HT1080 (cell line): ENCODE data around the gene TERT. TPM values are rescaled to one million over a fixed set of nuclear protein-coding genes. Genes with fewer than 3 reads are reported as not detected.
"Not testable (repeated sequence)": the region's sequence is repeated elsewhere in the genome, so short reads cannot be mapped to it uniquely, and the experiment has no call there.

Experiments
- DNase-seq: peaks from one replicate; pipeline ENCODE4 v3.0.0-alpha.2; 2015; ENCODE audit warnings: low read depth
- total RNA-seq: library from RNA; depleted of rRNA; stranded (reverse); fragments of >200 nt; shearing (Covaris generic); gene quantifications from 2 replicates; pipeline ENCODE4 v1.2.3, GENCODE V29; 2014

The TERT gene
- total RNA-seq, 1 experiment from 2014 or later = 10.5 TPM

GRCh38 chr5:1297243-1297642 lies 2.4 kb upstream of the TERT start:
- no peak for DNase-seq

GRCh38 chr5:1295650-1296037 lies 776 bp upstream of the TERT start:
- DNase-seq = no peak

DNA sequence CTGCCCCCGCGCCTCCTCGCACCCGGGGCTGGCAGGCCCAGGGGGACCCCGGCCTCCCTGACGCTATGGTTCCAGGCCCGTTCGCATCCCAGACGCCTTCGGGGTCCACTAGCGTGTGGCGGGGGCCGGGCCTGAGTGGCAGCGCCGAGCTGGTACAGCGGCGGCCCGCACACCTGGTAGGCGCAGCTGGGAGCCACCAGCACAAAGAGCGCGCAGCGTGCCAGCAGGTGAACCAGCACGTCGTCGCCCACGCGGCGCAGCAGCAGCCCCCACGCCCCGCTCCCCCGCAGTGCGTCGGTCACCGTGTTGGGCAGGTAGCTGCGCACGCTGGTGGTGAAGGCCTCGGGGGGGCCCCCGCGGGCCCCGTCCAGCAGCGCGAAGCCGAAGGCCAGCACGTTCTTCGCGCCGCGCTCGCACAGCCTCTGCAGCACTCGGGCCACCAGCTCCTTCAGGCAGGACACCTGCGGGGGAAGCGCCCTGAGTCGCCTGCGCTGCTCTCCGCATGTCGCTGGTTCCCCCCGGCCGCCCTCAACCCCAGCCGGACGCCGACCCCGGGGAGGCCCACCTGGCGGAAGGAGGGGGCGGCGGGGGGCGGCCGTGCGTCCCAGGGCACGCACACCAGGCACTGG lies 548 bp downstream of the TERT start:
- DNase-seq = no peak

DNA sequence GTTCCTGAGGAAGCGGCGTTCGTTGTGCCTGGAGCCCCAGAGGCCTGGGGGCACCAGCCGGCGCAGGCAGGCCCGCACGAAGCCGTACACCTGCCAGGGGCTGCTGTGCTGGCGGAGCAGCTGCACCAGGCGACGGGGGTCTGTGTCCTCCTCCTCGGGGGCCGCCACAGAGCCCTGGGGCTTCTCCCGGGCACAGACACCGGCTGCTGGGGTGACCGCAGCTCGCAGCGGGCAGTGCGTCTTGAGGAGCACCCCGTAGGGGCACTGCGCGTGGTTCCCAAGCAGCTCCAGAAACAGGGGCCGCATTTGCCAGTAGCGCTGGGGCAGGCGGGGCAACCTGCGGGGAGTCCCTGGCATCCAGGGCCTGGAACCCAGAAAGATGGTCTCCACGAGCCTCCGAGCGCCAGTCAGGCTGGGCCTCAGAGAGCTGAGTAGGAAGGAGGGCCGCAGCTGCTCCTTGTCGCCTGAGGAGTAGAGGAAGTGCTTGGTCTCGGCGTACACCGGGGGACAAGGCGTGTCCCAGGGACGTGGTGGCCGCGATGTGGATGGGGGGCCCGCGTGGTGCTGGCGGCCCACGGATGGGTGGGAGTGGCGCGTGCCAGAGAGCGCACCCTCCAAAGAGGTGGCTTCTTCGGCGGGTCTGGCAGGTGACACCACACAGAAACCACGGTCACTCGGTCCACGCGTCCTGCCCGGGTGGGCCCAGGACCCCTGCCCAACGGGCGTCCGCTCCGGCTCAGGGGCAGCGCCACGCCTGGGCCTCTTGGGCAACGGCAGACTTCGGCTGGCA lies 1.3 kb downstream of the TERT start:
- no peak for DNase-seq

DNA sequence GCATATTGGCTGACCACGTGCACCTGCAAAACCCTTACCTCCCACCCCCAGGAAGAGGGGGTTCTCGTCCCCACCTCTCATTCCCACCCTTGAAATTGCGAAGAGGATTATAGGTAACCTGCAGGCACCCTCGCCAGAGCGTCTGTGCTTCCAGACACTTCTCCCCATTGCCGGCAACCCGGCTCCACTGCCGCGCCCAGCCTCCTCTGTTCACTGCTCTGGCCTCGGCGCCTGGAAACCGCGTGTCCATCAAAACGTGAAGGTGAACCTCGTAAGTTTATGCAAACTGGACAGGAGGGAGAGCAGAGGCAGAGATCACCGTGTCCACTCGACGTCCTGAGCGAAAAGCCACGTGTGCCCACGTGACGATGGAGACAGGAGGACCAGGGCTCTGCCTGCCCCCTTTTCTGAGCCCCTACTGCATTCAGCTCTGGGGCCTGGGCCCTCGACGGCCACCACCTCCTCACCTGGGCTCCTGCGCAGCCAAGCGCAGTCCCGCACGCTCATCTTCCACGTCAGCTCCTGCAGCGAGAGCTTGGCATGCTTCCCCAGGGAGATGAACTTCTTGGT lies 1.9 kb downstream of the TERT start:
- DNase-seq = no peak

DNA sequence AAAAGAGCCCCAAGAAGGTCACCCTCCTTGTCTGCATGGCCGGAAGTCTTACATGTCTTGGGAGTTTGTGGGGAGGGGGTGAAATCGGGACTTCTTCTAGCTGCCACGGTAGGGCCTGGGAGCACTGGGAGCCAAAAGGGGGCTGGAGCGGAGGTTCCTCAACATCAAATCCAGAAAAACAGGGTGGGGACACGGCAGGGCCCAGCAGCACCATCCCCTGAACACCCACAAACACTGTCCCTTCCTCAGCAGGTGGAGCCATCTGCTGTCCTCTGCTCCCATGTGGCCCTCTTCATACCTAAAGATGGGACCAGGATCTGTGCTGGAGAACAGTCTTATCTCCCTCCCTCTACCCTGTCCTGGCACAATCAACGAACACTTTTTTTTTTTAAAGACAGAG lies 2.7 kb downstream of the TERT start:
- DNase-seq = no peak

- no peak for DNase-seq
Measured at GRCh38 chr5:1291611-1292080, 3.2 kb downstream of the TERT start.

- not testable (repeated sequence) for DNase-seq
Measured at GRCh38 chr5:1290956-1291355, 3.9 kb downstream of the TERT start.

GRCh38 chr5:1289559-1289958 lies 5.3 kb downstream of the TERT start:
- DNase-seq = not testable (repeated sequence)

DNA sequence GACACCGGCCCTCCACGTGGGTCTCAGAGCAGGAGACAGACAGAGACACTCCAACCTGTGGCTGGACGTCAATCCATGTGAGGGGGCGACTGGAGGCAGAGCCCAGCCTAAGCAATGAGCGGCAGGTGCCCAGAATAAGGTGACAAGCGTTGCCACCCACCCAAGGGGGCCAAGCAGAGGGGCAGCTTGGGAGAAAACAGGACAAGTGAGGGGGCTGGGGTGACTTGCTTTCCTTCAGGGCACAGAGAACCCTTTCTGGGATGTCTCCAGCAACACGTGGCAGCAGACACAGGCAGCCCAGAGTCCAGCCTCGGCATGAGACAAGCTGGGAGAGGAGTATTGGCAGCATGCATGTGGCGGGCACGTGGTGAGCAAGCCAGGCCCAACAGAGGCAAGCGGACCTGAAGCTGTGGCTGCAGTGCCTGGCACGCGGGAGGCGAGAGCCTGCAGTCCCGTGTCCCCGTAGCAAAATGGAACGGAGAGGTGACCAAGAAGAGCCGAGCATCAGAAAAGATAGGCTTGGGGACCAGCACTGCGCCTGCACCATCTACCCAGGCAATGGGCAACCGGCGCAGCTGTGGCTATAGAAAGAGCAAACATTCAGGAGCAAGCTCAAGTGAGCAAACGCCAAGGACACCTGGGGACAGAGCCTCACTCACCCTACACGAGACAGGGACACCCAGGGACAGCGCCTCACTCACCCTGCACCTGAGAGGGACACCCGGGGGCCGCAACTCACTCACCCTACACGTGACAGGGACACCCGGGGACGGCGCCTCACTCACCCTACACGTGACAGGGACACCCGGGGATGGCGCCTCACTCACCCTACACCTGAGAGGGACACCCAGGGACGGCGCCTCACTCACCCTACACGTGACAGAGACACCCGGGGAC lies 6.2 kb downstream of the TERT start:
- DNase-seq = no peak

- DNase-seq = no peak
Measured at GRCh38 chr5:1285883-1286291, 9.0 kb downstream of the TERT start.

- DNase-seq = no peak
Measured at GRCh38 chr5:1285141-1285540, 9.7 kb downstream of the TERT start.

DNA sequence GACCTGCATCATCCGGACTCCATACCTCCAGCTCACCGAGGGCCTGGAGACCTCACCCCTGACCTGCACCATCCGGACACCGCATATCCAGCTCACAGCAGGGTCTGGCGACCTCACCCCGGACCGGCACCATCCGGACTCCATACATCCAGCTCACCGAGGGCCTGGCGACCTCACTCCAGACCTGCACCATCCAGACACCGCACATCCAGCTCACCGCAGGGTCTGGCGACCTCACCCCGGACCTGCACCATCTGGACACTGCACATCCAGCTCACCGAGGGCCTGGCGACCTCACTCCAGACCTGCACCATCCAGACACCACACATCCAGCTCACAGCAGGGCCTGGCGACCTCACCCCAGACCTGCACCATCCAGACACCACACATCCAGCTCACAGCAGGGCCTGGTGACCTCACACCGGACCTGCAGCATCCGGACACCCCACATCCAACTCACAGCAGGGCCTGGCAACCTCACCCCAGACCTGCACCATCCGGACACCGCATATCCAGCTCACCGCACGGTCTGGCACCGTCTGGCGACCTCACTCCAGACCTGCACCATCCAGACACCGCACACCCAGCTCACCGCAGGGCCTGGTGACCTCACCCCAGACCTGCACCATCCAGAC lies 10.4 kb downstream of the TERT start:
- DNase-seq = not testable (repeated sequence)

GRCh38 chr5:1283729-1284041 lies 11.2 kb downstream of the TERT start:
- DNase-seq = not testable (repeated sequence)

DNA sequence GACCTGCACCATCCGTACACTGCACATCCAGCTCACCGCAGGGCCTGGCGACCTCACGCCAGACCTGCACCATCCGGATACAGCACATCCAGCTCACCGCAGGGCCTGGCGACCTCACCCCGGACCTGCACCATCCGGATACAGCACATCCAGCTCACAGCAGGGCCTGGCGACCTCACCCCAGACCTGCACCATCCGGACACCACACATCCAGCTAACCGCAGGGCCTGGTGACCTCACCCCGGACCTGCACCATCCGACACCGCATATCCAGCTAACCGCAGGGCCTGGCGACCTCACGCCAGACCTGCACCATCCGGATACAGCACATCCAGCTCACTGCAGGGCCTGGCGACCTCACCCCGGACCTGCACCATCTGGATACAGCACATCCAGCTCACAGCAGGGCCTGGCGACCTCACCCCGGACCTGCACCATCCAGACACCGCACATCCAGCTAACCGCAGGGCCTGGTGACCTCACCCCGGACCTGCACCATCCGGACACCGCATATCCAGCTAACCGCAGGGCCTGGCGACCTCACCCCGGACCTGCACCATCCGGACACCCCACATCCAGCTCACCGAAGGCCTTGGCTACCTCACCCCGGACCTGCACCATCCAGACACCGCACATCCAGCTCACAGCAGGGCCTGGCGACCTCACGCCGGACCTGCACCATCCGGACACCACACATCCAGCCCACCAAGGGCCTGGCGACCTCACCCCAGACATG lies 11.7 kb downstream of the TERT start:
- not testable (repeated sequence) for DNase-seq

- DNase-seq = no peak
Measured at GRCh38 chr5:1282131-1282992, 12.5 kb downstream of the TERT start.

- no peak for DNase-seq
Measured at GRCh38 chr5:1281038-1281882, 13.6 kb downstream of the TERT start.

DNA sequence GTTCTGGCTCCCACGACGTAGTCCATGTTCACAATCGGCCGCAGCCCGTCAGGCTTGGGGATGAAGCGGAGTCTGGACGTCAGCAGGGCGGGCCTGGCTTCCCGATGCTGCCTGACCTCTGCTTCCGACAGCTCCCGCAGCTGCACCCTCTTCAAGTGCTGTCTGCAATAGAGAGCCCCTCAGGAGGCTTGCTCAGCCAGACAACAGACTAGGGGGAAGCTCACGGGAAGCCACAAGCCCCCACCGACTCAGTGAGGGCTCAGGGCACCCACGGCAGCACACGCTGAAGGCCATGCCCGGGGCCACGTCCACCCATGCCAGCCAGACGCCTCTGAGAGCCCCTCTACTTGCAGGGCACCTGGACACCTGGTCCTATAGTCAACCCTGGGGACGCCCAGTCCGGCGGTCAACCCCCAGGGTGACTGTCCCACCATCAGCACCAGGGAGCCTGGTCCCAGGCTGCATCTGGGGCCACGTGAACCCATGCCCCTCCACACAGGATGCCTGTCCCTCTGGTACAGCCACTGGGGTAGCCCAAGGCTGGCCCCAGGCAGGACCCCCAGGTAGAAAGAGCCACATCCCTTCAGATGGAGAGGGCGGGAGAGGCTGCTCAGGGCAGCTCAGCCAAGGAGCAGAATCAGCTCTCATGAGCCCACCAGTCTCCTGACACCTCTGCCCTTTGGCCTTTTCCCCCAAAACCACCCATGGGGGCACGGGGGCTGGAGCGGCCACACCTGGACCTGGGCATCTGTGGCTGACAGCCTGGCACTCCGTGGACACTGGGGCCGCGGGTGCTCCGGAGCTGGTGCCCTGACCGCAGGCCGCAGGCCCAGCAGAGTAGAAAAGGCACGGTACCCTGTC lies 14.5 kb downstream of the TERT start:
- no peak for DNase-seq
